IMR-90 (cell line): ENCODE data around the gene C10orf88. TPM values are rescaled to one million over a fixed set of nuclear protein-coding genes. Genes with fewer than 3 reads are reported as not detected.

Source experiments
- ATAC-seq: fragments of 200-7000 bp; cut with Tn5 transposase; 2 replicates; pipeline ENCODE4 v1.9.1; 2020; ENCODE audit warnings: low read depth, mild to moderate bottlenecking, moderate library complexity
- BruUV-seq: library from RNA; stranded (reverse); fragments of 400-500 nt; replicated peaks from 2 replicates; lab custom pipeline; 2021; lab: Mats Ljungman, UMichigan
- CTCF ChIA-PET: fragments of 300-600 bp; formaldehyde crosslinking; extraction: SDS; loops from one replicate; lab custom pipeline; 2021; ENCODE audit warnings: antibody characterized with exemption; lab: Yijun Ruan, JAX
- POLR2A ChIA-PET: fragments of 300-600 bp; sonication (Branson Sonifier 250); formaldehyde crosslinking; loops from one replicate; lab custom pipeline; 2022; ENCODE audit warnings: antibody characterized with exemption; ENCODE audit not compliant: unreplicated experiment; lab: Charles Lee
- DNase-seq: peaks from one replicate; pipeline ENCODE4 v3.0.0; 2013
- H2AFZ ChIP-seq: replicated peaks from 2 replicates; pipeline ENCODE3; 2013; ENCODE audit warnings: low read length, mild to moderate bottlenecking; ENCODE audit not compliant: poor library complexity
- H2AK5ac ChIP-seq: 2 replicates; pipeline ENCODE4 v1.6.1; 2013; ENCODE audit warnings: low read depth, low read length, inconsistent platforms
- H2AK9ac ChIP-seq: replicated peaks from 2 replicates; pipeline ENCODE3; 2013; ENCODE audit warnings: mild to moderate bottlenecking, low read depth, low read length, moderate library complexity; ENCODE audit not compliant: poor library complexity
- H2BK120ac ChIP-seq: 2 replicates; pipeline ENCODE4 v1.6.1; 2013; ENCODE audit warnings: low read depth, low read length, inconsistent platforms
- H2BK15ac ChIP-seq: 3 replicates; pipeline ENCODE4 v1.6.1; 2013; ENCODE audit warnings: low read depth, low read length, inconsistent platforms
- H2BK20ac ChIP-seq: 2 replicates; pipeline ENCODE4 v1.6.1; 2013; ENCODE audit warnings: low read depth, mild to moderate bottlenecking, inconsistent platforms, low read length, moderate library complexity
- H2BK5ac ChIP-seq: 2 replicates; pipeline ENCODE4 v1.6.1; 2013; ENCODE audit warnings: mild to moderate bottlenecking, low read depth, low read length, inconsistent platforms; ENCODE audit not compliant: poor library complexity, severe bottlenecking
- H3K14ac ChIP-seq: replicated peaks from 2 replicates; pipeline ENCODE4 v1.6.1; 2013; ENCODE audit warnings: low read depth, low read length, inconsistent platforms
- H3K18ac ChIP-seq: 2 replicates; pipeline ENCODE4 v1.6.1; 2013; ENCODE audit warnings: low read depth, low read length, control low read depth
- H3K23ac ChIP-seq: 2 replicates; pipeline ENCODE4 v1.6.1; 2013; ENCODE audit warnings: low read depth, low read length, inconsistent platforms
- H3K27ac ChIP-seq: 2 replicates; pipeline ENCODE4 v1.5.1; 2013; ENCODE audit warnings: mild to moderate bottlenecking, control low read depth, low read length; ENCODE audit not compliant: insufficient read depth
- H3K27me3 ChIP-seq: 2 replicates; pipeline ENCODE4 v1.6.1; 2013; ENCODE audit warnings: low read length; ENCODE audit not compliant: control insufficient read depth, insufficient read depth
- H3K36me3 ChIP-seq: 2 replicates; pipeline ENCODE4 v1.6.1; 2013; ENCODE audit warnings: low read length, mixed read lengths; ENCODE audit not compliant: control insufficient read depth, insufficient read depth
- H3K4ac ChIP-seq: 2 replicates; pipeline ENCODE4 v1.6.1; 2013; ENCODE audit warnings: low read depth, low read length, inconsistent platforms
- H3K4me1 ChIP-seq: 2 replicates; pipeline ENCODE4 v1.6.1; 2013; ENCODE audit warnings: low read length, mixed read lengths; ENCODE audit not compliant: control insufficient read depth, insufficient read depth
- H3K4me2 ChIP-seq: 2 replicates; pipeline ENCODE4 v1.6.1; 2013; ENCODE audit warnings: low read depth, mild to moderate bottlenecking, control low read depth, low read length, moderate library complexity
- H3K4me3 ChIP-seq: 2 replicates; pipeline ENCODE4 v1.5.1; 2013; ENCODE audit warnings: low read depth, mild to moderate bottlenecking, control low read depth, low read length, moderate library complexity; ENCODE audit not compliant: insufficient read depth
- H3K56ac ChIP-seq: 2 replicates; pipeline ENCODE4 v1.6.1; 2013; ENCODE audit warnings: low read length, inconsistent platforms; ENCODE audit not compliant: insufficient read depth; ENCODE audit errors: extremely low read depth
- H3K79me1 ChIP-seq, 2 experiments: 2 replicates each; pipeline ENCODE4 v1.6.1; 2013; ENCODE audit warnings: low read length in 2 of 2, inconsistent platforms in 1 of 2, low read depth in 1 of 2
- H3K9ac ChIP-seq: 2 replicates; pipeline ENCODE4 v1.6.1; 2013; ENCODE audit warnings: low read depth, low read length, control low read depth
- H3K9me1 ChIP-seq: 2 replicates; pipeline ENCODE4 v1.6.1; 2013; ENCODE audit warnings: low read length, inconsistent platforms; ENCODE audit not compliant: insufficient read depth
- H3K9me3 ChIP-seq: 2 replicates; pipeline ENCODE4 v1.6.1; 2013; ENCODE audit warnings: low read length; ENCODE audit not compliant: control insufficient read depth, insufficient read depth
- H4K20me1 ChIP-seq: 2 replicates; pipeline ENCODE4 v1.6.1; 2013; ENCODE audit warnings: low read length, inconsistent platforms; ENCODE audit not compliant: insufficient read depth
- H4K5ac ChIP-seq: 2 replicates; pipeline ENCODE4 v1.6.1; 2013; ENCODE audit warnings: mild to moderate bottlenecking, low read depth, low read length, control low read depth
- H4K8ac ChIP-seq, 2 experiments: 2 replicates each; pipeline ENCODE4 v1.6.1; 2013; ENCODE audit warnings: low read depth in 2 of 2, low read length in 2 of 2, control low read depth in 1 of 2, inconsistent platforms in 1 of 2
- H4K91ac ChIP-seq: 2 replicates; pipeline ENCODE4 v1.6.1; 2013; ENCODE audit warnings: low read depth, low read length, inconsistent platforms; ENCODE audit not compliant: insufficient read depth
- BHLHE40 ChIP-seq: fragments of 150-350 bp; IDR thresholded peaks from 2 replicates; pipeline ENCODE4 v1.6.1; 2016; ENCODE audit warnings: mild to moderate bottlenecking, low read depth, low read length
- NFE2L2 ChIP-seq: fragments of 150-350 bp; IDR thresholded peaks from 2 replicates; pipeline ENCODE4 v1.6.1; 2016; ENCODE audit warnings: low read depth, mild to moderate bottlenecking, low read length
- POLR2A ChIP-seq: IDR thresholded peaks from 2 replicates; pipeline ENCODE4 v1.6.1; 2012; ENCODE audit warnings: mild to moderate bottlenecking, low read depth, low read length
- RFX5 ChIP-seq: IDR thresholded peaks from 2 replicates; pipeline ENCODE4 v1.8.0; 2012; ENCODE audit warnings: low read depth, mild to moderate bottlenecking, low read length, moderate library complexity
- WGBS, 2 experiments: methylation state at CpG; one replicate each; pipeline versions ENCODE4 v1.1.5 to v1.1.7; 2013; ENCODE audit warnings: missing lambda C conversion rate in 2 of 2; ENCODE audit not compliant: insufficient read length in 1 of 2; ENCODE audit errors: extremely low coverage in 2 of 2; 5-methylcytosine and 5-hydroxymethylcytosine counted together
- dilution Hi-C: fragments of 300-500 bp; cut with HindIII; formaldehyde crosslinking; loops from one replicate; pipeline ENCODE4 v1.14.3; 2018; ENCODE audit warnings: low sequenced_read_pairs; ENCODE audit not compliant: unreplicated experiment
- in situ Hi-C: fragments of 300-500 bp; cut with MboI; formaldehyde crosslinking; loops from 3 replicates; pipeline ENCODE4 v1.14.3; 2019; ENCODE audit warnings: low sequenced_read_pairs, inconsistent platforms, mixed read lengths
- intact Hi-C: fragments of 100-400 bp; cut with micrococcal nuclease; formaldehyde crosslinking; loops from 2 replicates; pipeline ENCODE4 v1.10.0; 2022
- polyA plus RNA-seq, 3 experiments: library from polyadenylated mRNA; depleted of rRNA; stranded (reverse); fragments of >200 nt; gene quantifications; 2 replicates each; pipeline ENCODE4 v1.2.3, GENCODE V29; 2012; ENCODE audit warnings: low replicate concordance in 1 of 3
- total RNA-seq: library from RNA; depleted of rRNA; stranded (reverse); fragments of >200 nt; gene quantifications from 2 replicates; pipeline ENCODE4 v1.2.3, GENCODE V29; 2012

The C10orf88 gene
- total and polyA plus RNA-seq, 2 of the 4 experiments (the other 2 are of a cell fraction), result 5.9 to 12.2 TPM

GRCh38 chr10:122992031-122992585, 38.1 kb upstream of the C10orf88 start:
- Histone ChIP-seq H3K9me3 (no peaks in the 10 kb centered on the region), H4K5ac (no peak overlapping the region), H3K27ac (no peak overlapping the region), H3K27me3 (no peaks in the 10 kb centered on the region), H2AK9ac (no peak overlapping the region), H3K9me1 (no peaks in the 10 kb centered on the region; the same call in 1 of the 2 replicates), H4K8ac (no peak overlapping the region), H2BK15ac (no peak overlapping the region), H3K56ac (no peak overlapping the region), H3K18ac (no peak overlapping the region), H3K79me1 (peaks cover 4 to 8% of the 10 kb centered on the region in 2 experiments; a peak in 1 of 4 replicates), H3K4ac (no peak overlapping the region), H2BK20ac (no peak overlapping the region), H2BK5ac (no peak overlapping the region), H3K36me3 (peaks cover 13% of the 10 kb centered on the region), H3K14ac (no peak overlapping the region), H3K4me3 (no peak overlapping the region), H4K91ac (no peak overlapping the region), H4K20me1 (no peaks in the 10 kb centered on the region), H3K9ac (no peak overlapping the region), H3K4me2 (no peak overlapping the region), H2BK120ac (no peak overlapping the region), H3K4me1 (no peaks in the 10 kb centered on the region), H2AFZ (no peak overlapping the region), H2AK5ac (no peak overlapping the region), H3K23ac (no peak overlapping the region)
- ATAC-seq (no peak), DNase-seq (no peak)
- intact Hi-C loops, result no loop called here
- in situ Hi-C loops, result no loop called here
- dilution Hi-C loops, result no loop called here
- no CpG with 5 or more reads among the region's 1 CpG for WGBS, 2 experiments
- ChIA-PET POLR2A (no interaction called here), CTCF (interaction anchor here (3.5 kb wide), 1 partner anchor 12 kb away, joined by 13 read pairs; the partner anchor contains the start of gene PSTK)
- no TSS peak for BruUV-seq
- TF ChIP-seq NFE2L2, result no peak
- no peak for TF ChIP-seq BHLHE40
- TF ChIP-seq POLR2A, result no peak
- TF ChIP-seq RFX5, result no peak
